GM19238 (cell line): ENCODE results near the gene UBR4.

Experiments used
- DNase-seq: peaks from one replicate; pipeline ENCODE4 v3.0.0; 2011; ENCODE audit warnings: low spot score; ENCODE audit not compliant: insufficient read length

Gene UBR4

DNA sequence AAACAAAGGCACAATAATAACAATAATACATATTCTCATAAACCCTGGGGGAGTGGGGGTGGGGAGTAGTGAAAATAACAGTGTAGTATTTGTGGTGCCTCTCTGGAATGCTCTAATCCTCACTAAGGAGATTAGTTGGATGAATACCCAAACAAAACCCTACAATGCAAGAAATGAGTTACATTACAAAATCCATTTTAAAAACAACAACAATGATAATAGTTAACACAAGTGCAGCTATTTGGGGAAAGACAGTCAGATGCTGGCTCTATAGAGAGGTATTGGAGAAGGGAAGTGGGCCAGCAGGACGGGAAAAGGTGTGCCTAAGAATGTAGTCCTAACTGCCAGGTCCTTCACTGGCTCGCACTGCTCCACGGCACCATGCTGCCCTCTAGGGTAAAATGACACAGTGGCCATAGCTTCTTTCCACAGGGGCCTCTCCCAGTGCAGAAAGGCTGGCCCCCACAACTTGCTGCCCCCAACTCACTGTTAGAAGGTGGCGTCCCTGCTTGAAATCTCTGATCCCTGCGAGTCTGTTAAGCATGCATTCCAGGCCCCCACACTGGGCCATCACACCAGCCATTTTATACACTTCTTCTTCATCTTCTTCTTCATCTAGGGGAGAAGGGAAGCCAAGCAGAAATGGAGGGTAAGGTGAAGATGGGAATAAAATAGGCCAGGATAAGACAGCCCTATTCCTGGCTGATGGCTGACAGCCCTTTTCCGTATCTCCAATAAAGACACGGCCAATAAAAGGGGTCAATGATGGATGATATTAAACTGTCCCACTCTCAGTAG is 113.8 kb downstream of the UBR4 start:
- DNase-seq = no peak

DNA sequence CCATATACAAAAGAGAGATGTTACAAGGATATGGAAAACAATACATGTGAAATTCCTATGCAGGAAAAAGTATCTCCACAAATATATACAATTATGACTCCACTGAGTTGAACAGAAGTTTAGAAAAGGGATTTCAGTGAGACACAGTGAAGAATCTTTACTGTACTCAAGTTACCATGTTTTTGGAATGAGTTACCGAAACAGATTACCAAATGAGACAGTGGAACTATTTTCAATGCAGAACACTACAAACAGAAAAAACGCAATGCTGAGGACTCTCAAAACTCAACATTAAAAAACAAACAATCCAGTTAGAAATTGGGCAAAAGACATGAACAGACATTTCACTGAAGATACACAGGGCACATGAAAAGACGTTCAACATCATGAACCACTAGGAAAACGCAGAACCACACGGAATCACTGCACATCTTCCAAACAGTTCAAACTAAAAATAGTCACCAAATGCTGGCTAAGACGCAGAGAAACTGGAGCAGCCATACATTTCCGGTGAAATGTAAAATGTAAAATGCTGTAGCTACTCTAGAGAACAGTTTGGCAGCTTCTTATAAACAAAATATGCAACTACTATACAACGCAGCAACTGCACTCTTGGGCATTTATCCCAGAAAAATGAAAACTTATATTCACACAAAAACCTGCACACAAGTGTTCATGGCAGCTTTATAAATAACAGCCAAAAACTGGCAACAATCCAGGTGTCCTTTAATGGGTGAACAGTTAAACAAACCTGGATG is 118.7 kb downstream of the UBR4 start:
- DNase-seq = no peak

DNA sequence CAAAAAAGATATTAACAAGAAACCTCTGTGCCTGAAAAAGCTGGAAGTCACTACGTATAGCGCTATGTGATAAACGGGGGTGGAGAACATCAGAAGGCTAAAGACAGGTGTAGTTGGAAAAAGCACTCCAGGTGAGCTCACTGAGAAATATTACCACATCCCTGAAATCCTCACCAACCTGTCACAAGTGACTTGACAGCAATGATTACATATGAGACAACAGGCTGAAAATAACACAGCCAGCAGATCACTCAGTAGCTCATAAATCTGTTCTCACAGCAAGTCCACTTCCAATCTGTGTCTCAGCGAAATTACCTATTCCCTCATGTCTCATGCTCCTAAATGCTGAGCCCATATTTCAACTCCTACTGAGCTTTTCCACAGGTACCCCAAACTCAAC is 120.5 kb downstream of the UBR4 start:
- no peak for DNase-seq

DNA sequence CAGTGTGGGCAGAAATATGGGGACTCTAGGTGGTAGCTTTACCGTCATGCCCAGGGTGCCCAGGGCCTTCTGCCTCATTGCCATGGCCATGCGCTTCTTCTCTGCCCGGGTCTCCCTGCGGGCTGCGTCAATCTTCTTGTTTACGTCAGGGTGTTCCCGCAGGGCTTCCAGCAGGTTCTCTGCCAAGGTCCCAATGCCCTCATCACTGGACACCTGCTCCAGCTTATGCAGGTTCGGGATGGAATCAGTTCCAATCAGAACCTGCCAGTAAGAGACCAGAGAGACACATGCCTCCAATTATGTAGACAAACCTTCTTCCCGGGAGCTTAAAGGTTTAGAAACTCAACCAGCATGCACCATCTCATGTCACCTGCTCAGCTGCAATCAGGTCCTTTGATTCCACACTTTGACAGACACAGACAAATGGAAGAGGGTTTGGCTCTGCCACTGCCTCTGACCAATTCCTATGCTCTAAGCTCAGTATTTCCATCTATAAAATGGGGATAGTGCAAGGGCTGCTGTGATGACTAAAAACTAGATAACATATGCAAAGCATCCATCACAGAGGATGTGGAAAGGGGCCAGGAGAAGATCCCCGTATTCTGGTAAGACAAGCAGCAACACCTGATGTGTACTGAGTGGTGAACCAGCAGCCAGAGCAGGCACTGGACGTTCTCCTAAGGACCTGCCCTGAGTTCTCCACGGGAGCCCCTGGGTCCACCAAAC is 121.2 kb downstream of the UBR4 start:
- no peak for DNase-seq

DNA sequence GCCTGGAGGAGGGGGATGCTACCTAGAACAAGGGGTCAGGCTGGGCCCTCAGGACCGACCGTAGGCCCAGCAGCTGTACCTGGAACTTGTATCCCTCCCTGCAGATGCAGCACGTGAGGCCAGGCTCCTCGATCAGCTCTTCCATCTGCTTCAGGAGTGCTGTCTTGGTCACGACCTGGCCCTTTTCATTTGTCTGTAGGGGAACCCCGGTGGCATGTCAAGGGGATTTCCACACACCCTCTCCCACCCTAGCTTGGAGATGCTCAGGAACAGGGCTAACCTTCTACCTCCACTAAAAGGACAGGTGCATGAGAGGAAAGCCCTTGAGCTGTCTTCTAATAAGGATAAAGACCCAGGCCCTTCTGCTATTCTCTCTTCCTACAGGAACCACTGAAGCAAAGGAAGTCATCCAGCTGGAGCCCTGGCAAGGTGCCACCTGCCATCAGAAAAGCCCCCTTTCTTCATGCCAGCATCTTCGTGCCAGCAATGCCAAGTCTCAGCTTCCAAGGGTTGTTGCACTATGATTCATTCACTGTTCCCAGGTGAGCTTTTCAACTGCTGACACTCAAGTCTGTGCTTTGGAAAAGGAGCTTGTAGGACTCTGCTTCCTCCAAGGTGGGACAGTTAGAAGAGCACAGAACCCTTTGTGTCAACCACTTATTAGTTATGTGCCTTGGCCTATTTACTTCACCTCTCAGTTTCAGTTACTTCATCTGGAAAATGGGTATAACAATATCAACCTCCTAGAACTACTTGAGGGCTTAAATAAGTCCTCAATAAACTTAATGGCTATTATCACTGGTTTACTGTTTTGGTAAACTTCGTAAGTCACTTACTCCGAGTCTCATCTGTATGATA is 122.1 kb downstream of the UBR4 start:
- peak; percentile 42 for DNase-seq

DNA sequence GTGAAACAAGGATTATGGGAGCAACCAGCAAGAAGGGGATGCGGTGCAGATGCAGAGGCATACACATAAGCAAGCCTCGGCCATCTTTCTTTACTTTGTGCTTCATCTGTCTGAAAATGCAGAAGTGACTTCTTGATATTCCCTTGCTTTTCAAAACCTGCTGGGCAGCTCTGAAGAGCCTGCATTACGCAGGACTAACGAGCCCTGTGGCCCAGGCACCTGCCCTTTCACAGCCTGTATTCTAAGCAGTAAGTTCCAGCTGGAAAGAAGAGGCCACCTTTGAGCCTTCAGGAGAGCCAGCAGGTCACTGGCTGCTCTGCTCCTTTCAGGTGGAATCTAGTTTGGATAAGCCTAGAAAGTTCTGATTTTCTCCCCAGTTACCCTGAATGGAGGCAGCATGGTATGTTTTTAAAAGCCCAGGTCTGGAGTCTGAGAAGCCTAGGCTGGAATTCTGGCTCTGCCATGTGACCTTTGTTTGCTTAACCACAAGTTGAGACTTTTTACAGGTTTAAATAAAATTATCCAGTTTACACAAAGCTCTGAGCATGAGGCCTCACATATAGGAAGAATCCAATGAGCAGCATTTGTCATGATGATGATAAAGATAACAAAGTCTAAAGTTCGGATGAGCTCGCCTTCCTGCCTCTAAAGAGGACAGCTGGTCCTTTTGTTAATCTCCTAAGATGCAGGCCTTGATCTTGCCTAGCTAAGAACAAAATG is 122.9 kb downstream of the UBR4 start:
- DNase-seq = no peak

DNA sequence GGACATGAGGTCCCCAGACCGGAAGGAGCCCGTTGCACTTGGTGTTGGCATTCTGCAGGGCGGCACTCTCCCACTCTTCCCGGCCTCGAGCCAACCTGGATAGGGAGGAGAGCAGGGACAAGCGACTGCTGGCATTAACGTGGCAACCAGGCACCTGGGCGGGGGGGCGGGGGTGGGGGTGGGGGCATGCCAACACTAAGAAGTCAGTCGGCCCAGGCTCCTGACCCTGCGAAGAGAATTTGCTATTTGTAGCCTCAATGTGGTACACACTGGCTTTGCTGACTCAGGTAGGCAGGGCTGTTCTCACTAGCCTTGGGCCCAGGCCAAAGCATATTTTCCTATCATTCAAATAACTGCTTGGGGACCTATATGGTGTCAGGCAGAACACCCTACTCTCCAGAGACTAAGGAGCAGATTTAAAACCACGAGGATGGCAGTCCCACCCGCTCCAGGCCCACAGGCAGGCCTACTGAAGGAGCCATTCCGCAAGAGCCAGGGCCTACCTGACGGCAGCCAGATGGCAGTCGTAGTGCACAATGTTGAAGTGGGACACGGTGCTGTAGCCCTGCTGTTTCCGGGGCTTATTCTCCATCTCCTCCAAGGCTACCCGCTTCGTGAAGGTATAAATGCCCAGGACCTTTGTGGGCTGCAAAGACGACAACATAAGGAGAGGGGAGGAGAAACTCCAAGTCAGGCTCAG is 123.7 kb downstream of the UBR4 start:
- DNase-seq = no peak

DNA sequence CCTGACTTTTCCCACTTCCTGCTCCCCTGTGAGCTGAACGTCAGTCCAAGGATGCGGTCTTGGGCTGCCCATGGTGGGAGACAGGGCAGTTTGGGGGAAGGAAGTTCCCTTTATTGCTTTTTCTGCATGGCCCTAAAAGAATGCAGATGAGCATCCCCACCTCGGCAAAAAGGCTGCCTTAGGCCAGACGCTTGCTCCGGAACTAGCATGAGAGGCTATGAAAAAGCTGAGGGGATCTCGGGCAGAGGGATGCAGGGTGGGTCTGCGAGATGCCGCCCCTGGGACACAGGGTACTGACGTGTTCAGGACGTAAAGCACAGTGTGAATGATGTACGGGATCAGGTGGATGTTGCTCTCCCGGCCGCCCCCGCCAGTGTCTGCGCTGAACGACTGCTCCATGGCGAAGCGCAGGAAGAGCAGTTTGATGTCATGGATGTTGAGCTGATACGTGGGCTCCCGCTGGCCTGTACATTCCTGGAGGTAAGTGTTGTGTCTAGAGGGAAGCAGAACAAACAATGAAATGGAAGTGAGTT is 125.8 kb downstream of the UBR4 start:
- DNase-seq = no peak

DNA sequence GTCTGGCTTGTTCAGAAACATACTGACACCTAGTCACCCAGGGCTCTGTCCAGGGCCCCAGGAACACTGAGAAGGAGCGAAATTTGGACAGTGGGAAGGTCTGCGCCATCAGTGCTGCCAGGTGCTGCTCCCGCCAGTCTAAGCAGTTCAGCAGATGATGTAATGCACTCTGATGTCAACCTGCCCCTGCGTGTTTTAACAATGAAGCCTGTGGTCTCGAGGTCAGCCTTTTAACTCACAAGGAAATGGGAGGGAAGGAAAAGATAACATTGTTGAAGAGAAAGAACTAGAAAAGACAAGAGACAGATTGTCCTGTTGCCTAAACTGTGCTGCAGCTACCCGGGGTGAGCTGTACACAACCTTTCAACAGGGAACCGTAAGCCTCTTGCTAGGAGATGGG is 127.0 kb downstream of the UBR4 start:
- DNase-seq = no peak

DNA sequence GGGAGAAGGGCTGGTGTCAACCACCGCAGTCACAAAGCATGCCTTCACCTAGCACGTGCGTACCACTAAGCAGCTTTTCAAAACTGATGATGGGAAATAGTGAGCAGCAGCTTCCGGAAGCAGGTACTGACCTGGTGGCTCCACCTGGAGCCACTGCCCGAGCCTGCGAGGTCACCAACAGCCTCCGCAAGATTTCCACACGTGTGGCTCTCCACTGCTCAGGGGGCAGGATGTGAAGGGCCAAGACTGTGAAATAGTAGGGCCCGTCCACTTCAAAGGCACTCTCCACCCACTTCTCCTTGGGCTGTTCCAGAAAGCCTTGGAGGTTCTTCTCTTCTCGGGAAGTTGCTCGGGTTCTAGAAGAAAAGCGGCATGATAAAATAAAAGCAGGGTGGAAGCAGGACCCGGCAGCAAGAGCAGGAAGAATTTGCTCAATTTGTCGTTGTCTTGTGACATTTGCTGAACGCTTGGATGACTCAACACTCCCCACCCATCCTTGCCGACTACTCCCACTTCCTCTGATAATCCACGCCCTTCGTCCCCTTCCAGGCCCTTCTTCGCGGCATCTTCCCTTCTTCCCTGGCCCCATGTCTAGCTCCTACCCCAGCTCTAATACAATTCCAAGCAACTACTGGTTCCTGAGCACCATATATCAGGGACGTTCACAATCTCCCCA is 128.7 kb downstream of the UBR4 start:
- DNase-seq = no peak

DNA sequence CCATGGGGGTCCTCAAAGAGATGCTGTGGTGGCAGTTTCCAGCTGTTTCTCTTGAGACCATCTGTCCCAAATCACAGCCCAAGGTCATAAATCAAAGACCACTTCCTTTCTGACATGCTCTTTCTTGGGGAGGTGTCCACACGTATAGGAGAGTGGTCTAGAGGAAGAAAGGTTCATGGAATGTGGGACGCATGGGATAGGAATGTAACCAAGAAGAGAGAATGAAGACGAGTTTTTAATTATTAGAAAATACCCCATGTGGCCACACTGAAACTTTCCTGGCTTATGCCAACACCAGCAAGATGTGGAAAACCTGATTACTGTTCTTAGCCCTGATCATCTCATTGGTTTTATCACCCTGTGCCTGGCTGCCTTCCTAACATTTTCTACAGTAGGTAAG is 129.3 kb downstream of the UBR4 start:
- no peak for DNase-seq

DNA sequence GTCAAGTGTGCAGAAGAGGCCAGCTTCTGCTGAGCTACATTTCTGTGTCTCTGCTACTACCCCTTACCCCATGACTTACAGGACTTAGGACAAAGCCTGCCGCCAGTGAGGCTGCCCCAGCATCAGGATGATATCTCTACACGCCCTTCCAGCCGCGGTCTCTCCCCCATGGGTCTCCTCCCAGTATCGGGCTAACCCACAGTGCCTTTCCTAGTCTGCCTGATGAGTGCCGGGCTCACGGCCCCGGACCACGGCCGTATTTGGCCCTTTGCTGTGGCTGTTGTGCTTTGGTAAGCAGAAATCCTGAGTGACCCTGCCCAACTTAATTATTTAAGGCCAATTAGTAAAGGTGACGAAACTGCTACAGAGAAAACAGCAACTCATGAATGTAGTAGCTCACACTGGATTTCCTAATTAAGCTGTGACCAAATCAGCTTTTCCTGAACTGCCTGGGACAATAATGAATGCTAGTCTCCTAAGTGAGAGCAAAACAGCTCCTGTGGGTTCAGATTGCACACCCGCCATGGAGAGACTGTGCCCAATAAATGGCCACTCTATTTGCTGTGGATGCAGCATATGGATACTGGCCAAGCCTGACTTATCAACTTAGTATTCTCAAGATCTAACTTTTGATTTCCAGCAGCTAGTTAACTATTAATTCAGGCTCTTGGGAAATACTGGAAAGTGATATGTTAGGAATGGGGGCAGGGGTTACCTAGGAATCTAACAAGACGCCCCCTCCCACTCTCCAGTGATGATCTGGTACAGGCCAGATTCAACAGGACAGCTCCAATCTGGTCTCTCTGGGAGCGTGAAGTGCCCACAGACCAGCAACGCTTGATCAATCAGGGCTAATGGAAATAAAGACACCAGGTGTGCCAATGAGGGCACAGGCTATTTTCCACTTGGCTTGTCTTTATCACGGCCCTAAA is 130.3 kb downstream of the UBR4 start:
- no peak for DNase-seq

DNA sequence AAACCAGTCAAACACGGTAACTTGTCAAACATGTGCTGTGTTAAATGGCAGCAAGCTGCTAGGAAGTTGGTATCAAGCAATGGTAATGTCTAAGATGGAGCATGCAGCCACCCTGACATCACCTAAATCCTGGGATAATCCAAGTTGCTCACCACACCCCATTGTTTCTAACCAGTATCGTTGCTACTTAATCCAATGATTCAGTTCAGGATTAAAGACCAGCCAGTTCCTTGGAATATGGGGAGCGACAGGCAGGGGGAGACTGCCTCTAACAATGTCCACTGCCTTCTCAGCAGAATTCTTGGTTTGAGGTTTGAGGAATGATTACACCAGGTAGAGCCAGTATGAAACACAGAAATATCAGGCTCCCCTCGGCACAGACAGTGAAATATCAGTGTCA is 131.5 kb downstream of the UBR4 start:
- no peak for DNase-seq

DNA sequence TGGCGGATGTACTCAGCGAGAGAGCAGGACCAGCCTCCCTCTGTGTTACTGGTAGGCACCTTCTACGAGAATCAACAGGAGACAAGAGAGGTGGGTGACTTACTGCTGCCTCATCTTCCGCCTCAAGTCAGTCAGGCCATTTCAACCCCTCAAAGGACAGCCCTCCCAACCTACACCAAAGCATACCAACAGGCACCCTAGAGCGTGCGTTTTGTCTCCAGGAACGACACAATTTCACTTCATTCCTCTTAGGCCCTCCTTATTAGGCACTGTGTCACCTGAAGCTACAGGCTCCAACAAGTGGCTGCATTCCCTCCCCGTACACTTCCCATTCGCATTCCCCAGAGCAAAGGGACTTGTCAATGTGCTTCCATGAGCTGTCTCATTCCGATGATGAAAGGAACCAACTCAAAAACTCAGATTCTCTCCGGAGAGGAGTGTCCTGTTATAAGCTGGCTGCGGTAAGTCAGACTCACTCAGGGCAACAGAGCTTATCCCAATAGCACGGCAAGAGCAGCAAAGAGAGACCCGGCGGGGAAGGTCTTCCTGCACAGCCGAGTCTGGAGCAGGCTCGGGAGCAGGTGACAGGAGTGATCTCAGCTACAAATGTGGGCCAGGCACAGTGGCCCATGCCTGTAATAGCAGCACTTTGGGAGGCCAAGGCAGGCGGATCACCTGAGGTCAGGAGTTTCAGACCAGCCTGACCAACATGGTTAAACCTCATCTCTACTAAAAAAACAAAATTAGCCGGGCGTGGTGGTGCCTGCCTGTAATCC is 133.0 kb downstream of the UBR4 start:
- no peak for DNase-seq

DNA sequence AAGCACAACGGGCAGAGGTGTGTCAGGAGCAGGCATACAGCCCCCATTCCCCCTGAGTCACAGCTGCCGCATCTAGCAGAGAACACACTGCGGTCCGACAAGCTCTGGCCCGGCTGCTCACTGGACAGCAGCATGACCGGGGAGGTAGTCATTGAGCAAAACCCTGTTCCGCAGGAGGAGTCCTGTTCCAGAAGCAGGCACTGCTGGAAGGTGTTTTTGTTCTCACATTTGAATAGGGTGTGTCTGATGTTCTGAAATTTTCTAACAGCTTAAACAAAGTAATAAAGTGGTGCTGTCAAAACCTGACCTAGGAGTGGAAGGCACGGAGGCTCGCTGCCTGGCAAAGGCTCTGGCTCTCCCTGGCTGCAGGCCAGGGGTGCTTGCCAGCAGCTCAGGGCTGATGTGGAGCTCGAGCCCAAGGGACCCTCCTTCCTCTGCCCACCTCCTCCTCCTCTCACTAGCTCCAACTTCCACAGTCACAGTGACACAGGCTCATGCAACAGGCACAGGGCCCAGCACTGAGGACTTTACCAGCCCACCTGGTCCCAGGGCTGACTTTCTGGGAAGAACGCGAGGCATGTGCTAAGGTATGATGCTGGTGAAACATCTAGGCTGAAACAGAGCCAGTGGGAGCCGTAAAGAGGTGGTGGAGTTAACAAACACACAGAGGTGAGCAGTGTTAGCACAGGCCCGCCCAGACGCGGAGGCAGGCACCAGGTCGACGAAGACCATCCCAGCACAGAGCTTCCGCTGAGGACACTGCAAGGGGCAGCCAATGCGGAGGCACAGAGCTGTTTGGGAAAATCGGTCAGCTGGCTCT is 135.0 kb downstream of the UBR4 start:
- DNase-seq = no peak

DNA sequence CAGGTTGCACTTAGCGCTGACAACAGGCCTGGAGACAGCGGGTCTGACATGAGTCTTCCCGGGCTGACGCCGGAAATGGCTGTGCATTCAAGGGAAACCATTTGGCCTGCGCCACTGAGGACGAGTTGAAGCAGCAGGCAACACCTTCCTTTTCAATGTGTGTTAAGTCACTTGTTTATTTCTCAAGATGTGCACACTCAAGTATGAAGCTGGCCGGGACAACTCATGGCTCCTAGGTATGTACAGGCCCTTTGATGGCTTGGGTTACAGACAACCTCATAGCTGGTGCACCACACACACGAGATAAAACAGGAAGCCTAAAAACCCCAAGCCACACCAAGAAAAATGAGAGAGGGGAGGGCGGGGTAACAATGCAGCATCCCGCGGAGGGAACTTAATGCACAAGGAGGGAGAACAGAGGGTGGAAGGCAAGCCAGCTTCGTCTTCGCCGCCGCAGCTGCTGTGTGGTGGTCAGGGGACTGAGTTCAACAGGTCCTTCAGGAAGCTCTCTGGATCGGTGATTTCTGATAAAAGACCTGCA is 135.6 kb downstream of the UBR4 start:
- no peak for DNase-seq
